Testis (tissue), 5 donors: ENCODE results near the gene PAQR4. TPM values are rescaled to one million over a fixed set of nuclear protein-coding genes. Genes with fewer than 3 reads are reported as not detected.

Experiments used
- DNase-seq: peaks from one replicate; pipeline ENCODE4 v3.0.0-alpha.2; 2019
- H3K27ac ChIP-seq, 2 donors: fragments of 200-600 bp; sonication (generic); one replicate each; pipeline ENCODE4 v1.5.1; 2019
- H3K27me3 ChIP-seq: fragments of 200-600 bp; sonication (generic); one replicate; pipeline ENCODE4 v1.5.1; 2019
- H3K36me3 ChIP-seq: fragments of 200-600 bp; sonication (generic); one replicate; pipeline ENCODE4 v1.5.1; 2017; ENCODE audit warnings: low read depth; ENCODE audit errors: missing control alignments
- H3K4me1 ChIP-seq: fragments of 200-600 bp; sonication (generic); one replicate; pipeline ENCODE4 v1.5.1; 2019
- H3K4me3 ChIP-seq, 2 donors: fragments of 200-600 bp; sonication (generic); one replicate each; pipeline ENCODE4 v1.5.1; 2017 to 2019
- H3K9me3 ChIP-seq: fragments of 200-600 bp; sonication (generic); one replicate; pipeline ENCODE4 v1.5.1; 2017
- CTCF ChIP-seq, 3 experiments: fragments of 450-650 bp in 2 of 3; fragments of 200-600 bp in 1 of 3; sonication (generic) in 1 of 3; IDR thresholded peaks; one replicate each; pipeline ENCODE4 v1.5.1; 2016 to 2019; ENCODE audit warnings: antibody characterized with exemption in 3 of 3, mild to moderate bottlenecking in 2 of 3, moderate library complexity in 1 of 3
- POLR2A ChIP-seq: fragments of 450-650 bp; IDR thresholded peaks from one replicate; pipeline ENCODE4 v1.6.1; 2017; ENCODE audit warnings: antibody characterized with exemption, mild to moderate bottlenecking, moderate library complexity
- WGBS, 2 donors: methylation state at CpG; one replicate each; pipeline ENCODE4 v1.1.5; 2018; 5-methylcytosine and 5-hydroxymethylcytosine counted together
- intact Hi-C: fragments of 100-400 bp; cut with DNase I; formaldehyde crosslinking; loops from one replicate; pipeline ENCODE4 v1.15.1; 2023; ENCODE audit warnings: low total_unique reads
- long read RNA-seq, 2 donors: transcript quantifications; one replicate each; lab custom pipeline, GENCODE V29; 2026
- polyA plus RNA-seq: library from polyadenylated mRNA; stranded (reverse); fragments of 350-450 nt; fragmentation: Illumina TruSeq; extraction: RNeasy Lipid Tissue Mini Kit (QIAGEN cat#74804); gene quantifications from one replicate; pipeline ENCODE4 v1.2.3, GENCODE V29; 2014; ENCODE audit warnings: low read depth, low replicate concordance; ENCODE audit not compliant: insufficient read depth
- total RNA-seq, 2 donors: library from RNA; depleted of rRNA; stranded (reverse); fragments of >200 nt; gene quantifications; one replicate each; pipeline ENCODE4 v1.2.3, GENCODE V29; 2016

Gene PAQR4
- total RNA-seq (1 to 10 TPM; 6.4 to 7.1 TPM), polyA plus RNA-seq (6.2 TPM)
- long read RNA-seq, donor 1, transcript PAQR4-202 (3 exons, 2,793 nt), result major isoform, 7 of 8 reads
- long read RNA-seq, donor 1, partial matches to known transcripts, result 0 of 8 reads
- long read RNA-seq, donor 1, other reads (novel, unspliced or antisense), result 0 of 8 reads
- long read RNA-seq, donor 2, partial matches to known transcripts, result 0 of 1 reads
- long read RNA-seq, donor 2, other reads (novel, unspliced or antisense), result 0 of 1 reads

- no peak within 1 kb of the TSS for H3K27ac ChIP-seq
- peak within 1 kb of the TSS; percentile 56 to 58 for H3K4me3 ChIP-seq
- peak; percentile 88 for DNase-seq
- H3K27me3 ChIP-seq, result no peaks in the 10 kb centered on the region
- intact Hi-C loops, result no loop called here
- H3K9me3 ChIP-seq, result no peaks in the 10 kb centered on the region
- no peak for TF ChIP-seq POLR2A
- no peak for TF ChIP-seq CTCF (IDR thresholded peaks at IDR 0.05)
- peaks cover 18% of the 10 kb centered on the region for H3K4me1 ChIP-seq
- 1 to 3% methylated on average over 19 to 41 of the region's 98 CpGs for WGBS, 2 donors
- no peaks in the 10 kb centered on the region for H3K36me3 ChIP-seq
Observed at GRCh38 chr16:2968738-2969544, at the start of gene PAQR4. Gene PAQR4 (plus strand): TSS chr16:2969348. CDS start chr16:2969675, 327 bp downstream.

- Histone ChIP-seq H3K27ac (peak overlapping the region; percentile 62 to 63), H3K4me3 (no peak overlapping the region), H3K36me3 (no peaks in the 10 kb centered on the region), H3K9me3 (no peaks in the 10 kb centered on the region), H3K4me1 (no peaks in the 10 kb centered on the region), H3K27me3 (no peaks in the 10 kb centered on the region)
- DNase-seq, result peak; percentile 78
- intact Hi-C loops, result no loop called here
- TF ChIP-seq POLR2A, result no peak
- peak; percentile 92 to 98 (median 96) for TF ChIP-seq CTCF (IDR thresholded peaks at IDR 0.05)
- WGBS, 2 donors, result 7 to 14% methylated on average over 10 to 13 of the region's 13 CpGs
Observed at GRCh38 chr16:2919511-2920255, 49.5 kb upstream of the PAQR4 start.

GRCh38 chr16:2923481-2923880 lies 45.7 kb upstream of the PAQR4 start:
- TF ChIP-seq POLR2A (no peak), CTCF (IDR thresholded peaks at IDR 0.05) (no peak)
- intact Hi-C loops, result no loop called here

DNA sequence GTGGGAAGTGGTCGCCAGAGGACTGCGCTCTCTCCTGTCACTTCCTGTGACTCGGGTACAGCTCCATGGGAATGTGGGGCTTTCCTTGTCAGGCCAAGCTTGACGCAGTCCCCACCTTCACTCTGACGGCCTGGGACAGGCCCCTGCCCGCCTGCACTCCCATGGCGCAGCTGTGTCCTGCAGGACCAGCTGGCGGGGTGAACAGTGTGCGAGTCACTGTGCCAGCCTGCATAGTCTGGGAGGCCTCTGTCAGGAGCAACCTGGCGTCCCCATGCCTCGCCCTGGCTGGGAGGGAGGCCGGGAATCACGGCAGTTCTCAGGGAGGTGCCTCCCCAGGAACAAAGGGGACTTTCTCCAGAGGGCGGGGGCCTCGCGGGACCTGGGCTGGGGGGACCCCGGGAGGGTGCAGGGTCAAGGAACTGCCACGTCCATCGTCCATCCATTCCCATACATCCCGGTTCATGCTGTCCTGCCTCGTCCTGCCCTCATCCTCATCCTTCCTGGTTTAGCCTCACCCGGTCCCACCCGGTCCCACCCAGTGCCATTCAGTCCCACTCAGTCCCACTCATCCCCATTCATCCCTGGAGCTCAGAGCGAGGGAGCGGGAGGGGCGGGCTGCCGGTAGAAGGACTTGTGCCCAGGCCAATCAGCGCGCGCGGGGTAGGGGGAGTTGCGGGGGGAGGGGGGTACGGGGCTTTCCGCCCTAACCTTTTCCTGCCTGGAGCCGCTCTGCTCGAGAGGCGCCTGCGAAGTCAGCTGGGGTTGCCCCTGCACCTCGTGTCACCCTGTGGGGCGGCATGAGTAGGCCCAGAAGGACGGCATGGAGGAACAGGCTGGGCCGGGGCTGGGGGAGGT lies 44.0 kb upstream of the PAQR4 start:
- intact Hi-C loops, result no loop called here
- 58 to 63% methylated on average over 19 to 38 of the region's 42 CpGs for WGBS, 2 donors
- DNase-seq, result no peak

More at GRCh38 chr16:2923481-2923880, 45.7 kb upstream of the PAQR4 start:
- WGBS, 2 donors, result 92 to 94% methylated on average over 14 of the region's 14 CpGs
- H3K4me1 ChIP-seq, result peaks cover 9% of the 10 kb centered on the region
- no peak for DNase-seq
- H3K27me3 ChIP-seq, result no peaks in the 10 kb centered on the region
- H3K27ac ChIP-seq, result no peak overlapping the region
- H3K9me3 ChIP-seq, result no peaks in the 10 kb centered on the region
- no peaks in the 10 kb centered on the region for H3K36me3 ChIP-seq
- no peak overlapping the region for H3K4me3 ChIP-seq

More for the DNA sequence above, 44.0 kb upstream of the PAQR4 start:
- H3K4me1 ChIP-seq, result peaks cover 9% of the 10 kb centered on the region
- H3K27me3 ChIP-seq, result no peaks in the 10 kb centered on the region
- H3K27ac ChIP-seq, result no peak overlapping the region
- TF ChIP-seq CTCF (IDR thresholded peaks at IDR 0.05) (no peak), POLR2A (no peak)
- no peaks in the 10 kb centered on the region for H3K9me3 ChIP-seq
- no peaks in the 10 kb centered on the region for H3K36me3 ChIP-seq
- peak overlapping the region in 1 of 2 donors; percentile 10 for H3K4me3 ChIP-seq
